A673 (cell line): ENCODE results near the gene CORO2A.

Experiments used
- CTCF ChIP-seq: fragments of 300-800, 200-600 bp; sonication (generic); conservative IDR thresholded peaks from 2 replicates; pipeline ENCODE4 v1.5.1; 2017; ENCODE audit warnings: low read depth, mild to moderate bottlenecking, antibody characterized with exemption, low read length, moderate library complexity, mixed read lengths
- EZH2 ChIP-seq: fragments of 200-600 bp; sonication (generic); IDR thresholded peaks from 2 replicates; pipeline ENCODE4 v1.6.1; 2017; ENCODE audit warnings: borderline replicate concordance, low read depth, mild to moderate bottlenecking, mixed read lengths, antibody characterized with exemption, low read length; ENCODE audit not compliant: poor library complexity, severe bottlenecking

DNA sequence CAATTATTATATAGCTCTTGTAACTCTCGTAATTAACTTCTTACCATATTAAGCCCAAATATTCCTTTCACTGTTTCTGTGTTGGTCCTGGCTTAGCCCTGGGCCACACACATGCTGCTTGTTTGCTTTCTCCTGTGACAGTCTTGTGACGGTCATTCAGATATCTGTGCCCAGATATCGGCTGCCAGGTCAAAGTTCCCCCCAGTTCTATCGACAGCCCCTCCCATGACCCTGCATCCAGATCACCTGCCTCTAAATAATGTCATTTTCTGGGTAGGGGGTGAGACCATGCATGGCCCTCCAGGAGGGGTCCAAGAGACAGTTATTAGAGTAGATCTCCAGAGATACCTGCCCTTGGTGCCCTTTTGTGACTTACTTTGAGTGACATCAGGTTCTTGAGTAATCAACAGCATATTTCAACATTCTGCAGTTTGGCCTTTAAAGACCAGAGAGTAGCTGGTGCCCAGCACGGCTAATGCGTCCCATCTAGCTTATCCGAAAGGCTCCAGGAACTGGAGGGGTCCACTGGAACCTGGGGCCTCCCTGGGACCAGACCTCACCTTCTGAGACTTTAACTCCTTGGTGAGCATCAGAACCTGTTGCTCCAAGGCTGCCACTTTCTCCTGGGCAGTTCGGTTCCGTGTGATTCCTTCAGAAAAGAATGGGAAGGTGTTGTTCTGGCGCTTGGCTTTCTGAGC is 36.1 kb upstream of the CORO2A start:
- TF ChIP-seq CTCF (no peak), EZH2 (no peak)
